CD4-positive, CD25-positive, alpha-beta regulatory T cell (primary cell): Measurements from ENCODE around the gene ST7L. TPM values are rescaled to one million over a fixed set of nuclear protein-coding genes. Genes with fewer than 3 reads are reported as not detected.

Experiments
- ATAC-seq, 2 donors: fragments of 150-1000 bp; cut with Tn5 transposase; one replicate each; pipeline ENCODE4 v1.10.0; 2021; ENCODE audit warnings: low read depth in 2 of 2, moderate number of reproducible peaks in 2 of 2, moderate library complexity in 1 of 2
- DNase-seq, 3 donors: peaks; one replicate each; pipeline versions ENCODE4 v3.0.0 to v3.0.0-alpha.2; 2012 to 2022; ENCODE audit warnings: mixed read lengths in 1 of 3
- H3K27ac ChIP-seq: one replicate; pipeline ENCODE4 v1.7.0; 2013; ENCODE audit warnings: mild to moderate bottlenecking, low read length; ENCODE audit not compliant: insufficient read depth, poor library complexity, severe bottlenecking
- H3K27me3 ChIP-seq: one replicate; pipeline ENCODE4 v1.7.0; 2013; ENCODE audit warnings: low read length; ENCODE audit not compliant: control insufficient read depth, insufficient read depth
- H3K36me3 ChIP-seq: one replicate; pipeline ENCODE4 v1.7.0; 2013; ENCODE audit warnings: mild to moderate bottlenecking, low read length, moderate library complexity; ENCODE audit not compliant: control insufficient read depth, insufficient read depth
- H3K4me1 ChIP-seq: 2 replicates; pipeline ENCODE4 v1.7.0; 2013; ENCODE audit warnings: mild to moderate bottlenecking, low read length; ENCODE audit not compliant: insufficient read depth, control insufficient read depth, poor library complexity, severe bottlenecking
- H3K4me3 ChIP-seq: one replicate; pipeline ENCODE4 v1.7.0; 2013; ENCODE audit warnings: low read depth, mild to moderate bottlenecking, low read length, moderate library complexity
- H3K9me3 ChIP-seq, 2 experiments: 1 replicate in 1 of 2; 2 replicates in 1 of 2; pipeline ENCODE4 v1.7.0; 2013; ENCODE audit warnings: low read length in 2 of 2, mild to moderate bottlenecking in 1 of 2, moderate library complexity in 1 of 2; ENCODE audit not compliant: control insufficient read depth in 2 of 2
- H3K27ac Mint-ChIP-seq, 3 donors: one replicate each; pipeline ENCODE4 v1.8.0; 2020 to 2022; ENCODE audit warnings: mild to moderate bottlenecking in 3 of 3, mixed read lengths in 3 of 3, moderate library complexity in 2 of 3
- H3K27me3 Mint-ChIP-seq: one replicate; pipeline ENCODE4 v1.8.0; 2022; ENCODE audit warnings: mild to moderate bottlenecking, mixed read lengths
- H3K36me3 Mint-ChIP-seq: one replicate; pipeline ENCODE4 v1.8.0; 2020; ENCODE audit warnings: mixed read lengths
- H3K4me1 Mint-ChIP-seq, 4 donors: one replicate each; pipeline ENCODE4 v1.8.0; 2020 to 2022; ENCODE audit warnings: mixed read lengths in 4 of 4, mild to moderate bottlenecking in 1 of 4
- H3K4me3 Mint-ChIP-seq, 4 donors: one replicate each; pipeline ENCODE4 v1.8.0; 2020 to 2022; ENCODE audit warnings: mild to moderate bottlenecking in 4 of 4, mixed read lengths in 4 of 4, moderate library complexity in 3 of 4
- H3K9me3 Mint-ChIP-seq, 7 donors: one replicate each; pipeline ENCODE4 v1.8.0; 2020 to 2022; ENCODE audit warnings: mixed read lengths in 7 of 7, mild to moderate bottlenecking in 3 of 7, moderate library complexity in 2 of 7
- polyA plus RNA-seq, 4 donors: library from polyadenylated mRNA; unstranded; fragments of 300-500 nt; fragmentation: Illumina TruSeq; gene quantifications; one replicate each; pipeline ENCODE4 v1.2.3, GENCODE V29; 2021
- total RNA-seq: library from RNA; stranded (reverse); gene quantifications from one replicate; pipeline ENCODE4 v1.2.3, GENCODE V29; 2022

ST7L gene
- total and polyA plus RNA-seq, 5 donors from 2014 or later = 7.7 to 36.8 (median 14.9) TPM

DNA sequence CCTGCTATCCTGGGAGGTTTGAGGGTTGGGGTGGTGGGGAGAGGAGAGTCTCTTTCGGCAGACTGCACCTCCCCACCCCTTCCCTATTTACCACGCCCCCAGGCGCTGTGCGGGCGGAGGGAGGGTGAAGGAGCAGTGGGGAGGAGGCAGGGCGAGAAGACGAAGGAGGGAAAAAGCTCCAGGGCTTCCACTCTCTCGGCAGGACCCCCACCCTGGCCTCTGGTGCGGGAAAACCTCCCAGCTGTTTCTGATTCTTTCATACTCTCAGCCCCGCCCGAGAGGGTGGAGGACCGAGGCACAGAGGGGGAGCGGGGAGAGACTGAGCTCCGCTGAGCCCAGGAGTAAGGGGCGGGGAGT lies 111.0 kb downstream of the ST7L start:
- Mint-ChIP-seq H3K4me1 (peaks cover 0 to 26% (median 3%) of the 10 kb centered on the region in 4 donors), H3K27me3 (peaks cover 75% of the 10 kb centered on the region), H3K36me3 (no peaks in the 10 kb centered on the region), H3K9me3 (peaks cover 0 to 5% (median 0%) of the 10 kb centered on the region in 7 donors), H3K4me3 (peak overlapping the region; percentile 83 to 91 (median 86)), H3K27ac (no peak overlapping the region)
- ATAC-seq (no peak), DNase-seq (peak in 1 of 3 donors; percentile 9)
- no peak overlapping the region for H3K27ac ChIP-seq
- peak overlapping the region; percentile 52 for H3K4me3 ChIP-seq
- peaks cover 21% of the 10 kb centered on the region for H3K4me1 ChIP-seq
- peaks cover 16% of the 10 kb centered on the region for H3K27me3 ChIP-seq
- no peaks in the 10 kb centered on the region for H3K9me3 ChIP-seq
- no peaks in the 10 kb centered on the region for H3K36me3 ChIP-seq

GRCh38 chr1:112507336-112507735 lies 111.6 kb downstream of the ST7L start:
- Histone ChIP-seq H3K27ac (no peak overlapping the region), H3K27me3 (peaks cover 20% of the 10 kb centered on the region), H3K36me3 (no peaks in the 10 kb centered on the region), H3K4me3 (no peak overlapping the region), H3K4me1 (peaks cover 23% of the 10 kb centered on the region), H3K9me3 (no peaks in the 10 kb centered on the region)
- DNase-seq (no peak), ATAC-seq (no peak)
- no peaks in the 10 kb centered on the region for H3K36me3 Mint-ChIP-seq
- peaks cover 81% of the 10 kb centered on the region for H3K27me3 Mint-ChIP-seq
- peaks cover 0 to 5% (median 0%) of the 10 kb centered on the region in 7 donors for H3K9me3 Mint-ChIP-seq
- peaks cover 0 to 29% (median 3%) of the 10 kb centered on the region in 4 donors for H3K4me1 Mint-ChIP-seq
- no peak overlapping the region for H3K27ac Mint-ChIP-seq
- H3K4me3 Mint-ChIP-seq = peak overlapping the region; percentile 83 to 91 (median 86)

GRCh38 chr1:112506731-112507130 lies 112.2 kb downstream of the ST7L start:
- DNase-seq (no peak), ATAC-seq (no peak)
- Histone ChIP-seq H3K27ac (no peak overlapping the region), H3K36me3 (no peaks in the 10 kb centered on the region), H3K27me3 (peaks cover 20% of the 10 kb centered on the region), H3K4me3 (no peak overlapping the region), H3K9me3 (no peaks in the 10 kb centered on the region), H3K4me1 (peaks cover 29% of the 10 kb centered on the region)
- H3K4me3 Mint-ChIP-seq = peak overlapping the region in 3 of 4 donors; percentile 7 to 83 (median 12)
- peaks cover 0 to 5% (median 0%) of the 10 kb centered on the region in 7 donors for H3K9me3 Mint-ChIP-seq
- peaks cover 81% of the 10 kb centered on the region for H3K27me3 Mint-ChIP-seq
- H3K36me3 Mint-ChIP-seq = no peaks in the 10 kb centered on the region
- H3K4me1 Mint-ChIP-seq = peaks cover 0 to 30% (median 3%) of the 10 kb centered on the region in 4 donors
- peak overlapping the region in 1 of 3 donors; percentile 87 for H3K27ac Mint-ChIP-seq

GRCh38 chr1:112506306-112506705 lies 112.6 kb downstream of the ST7L start:
- peak overlapping the region in 1 of 4 donors; percentile 12 for H3K4me3 Mint-ChIP-seq
- Histone ChIP-seq H3K9me3 (no peaks in the 10 kb centered on the region), H3K36me3 (no peaks in the 10 kb centered on the region), H3K27ac (no peak overlapping the region), H3K4me1 (peaks cover 33% of the 10 kb centered on the region), H3K27me3 (peaks cover 24% of the 10 kb centered on the region), H3K4me3 (no peak overlapping the region)
- peaks cover 81% of the 10 kb centered on the region for H3K27me3 Mint-ChIP-seq
- DNase-seq (no peak), ATAC-seq (no peak)
- H3K27ac Mint-ChIP-seq = no peak overlapping the region
- H3K36me3 Mint-ChIP-seq = no peaks in the 10 kb centered on the region
- H3K9me3 Mint-ChIP-seq = peaks cover 0 to 5% (median 0%) of the 10 kb centered on the region in 7 donors
- H3K4me1 Mint-ChIP-seq = peaks cover 0 to 32% (median 3%) of the 10 kb centered on the region in 4 donors

DNA sequence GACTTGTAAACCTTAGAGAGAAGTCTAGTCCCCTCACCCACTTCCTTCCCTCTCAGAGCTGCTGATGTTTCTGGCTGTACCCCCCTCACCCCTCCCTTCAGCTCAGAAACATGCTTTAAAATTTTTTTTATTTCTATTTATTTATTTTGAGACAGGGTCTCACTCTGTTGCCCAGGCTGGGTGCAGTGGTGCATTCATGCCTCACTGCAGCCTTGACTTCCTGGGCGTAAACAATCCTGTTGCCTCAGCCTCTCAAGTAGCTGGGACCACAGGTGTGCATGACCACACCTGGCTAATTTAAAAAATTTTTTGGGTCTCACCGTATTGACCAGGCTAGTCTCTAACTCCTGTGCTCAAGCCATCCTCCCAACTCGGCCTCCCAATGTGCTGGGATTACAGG lies 113.1 kb downstream of the ST7L start:
- Histone ChIP-seq H3K9me3 (no peaks in the 10 kb centered on the region), H3K4me1 (peaks cover 34% of the 10 kb centered on the region), H3K27me3 (peaks cover 29% of the 10 kb centered on the region), H3K36me3 (no peaks in the 10 kb centered on the region), H3K27ac (no peak overlapping the region), H3K4me3 (no peak overlapping the region)
- Mint-ChIP-seq H3K36me3 (no peaks in the 10 kb centered on the region), H3K9me3 (peaks cover 0 to 5% (median 0%) of the 10 kb centered on the region in 7 donors), H3K27me3 (peaks cover 84% of the 10 kb centered on the region), H3K27ac (no peak overlapping the region), H3K4me1 (peaks cover 0 to 32% (median 3%) of the 10 kb centered on the region in 4 donors), H3K4me3 (peak overlapping the region in 1 of 4 donors; percentile 34)
- no peak for DNase-seq
- ATAC-seq = no peak

DNA sequence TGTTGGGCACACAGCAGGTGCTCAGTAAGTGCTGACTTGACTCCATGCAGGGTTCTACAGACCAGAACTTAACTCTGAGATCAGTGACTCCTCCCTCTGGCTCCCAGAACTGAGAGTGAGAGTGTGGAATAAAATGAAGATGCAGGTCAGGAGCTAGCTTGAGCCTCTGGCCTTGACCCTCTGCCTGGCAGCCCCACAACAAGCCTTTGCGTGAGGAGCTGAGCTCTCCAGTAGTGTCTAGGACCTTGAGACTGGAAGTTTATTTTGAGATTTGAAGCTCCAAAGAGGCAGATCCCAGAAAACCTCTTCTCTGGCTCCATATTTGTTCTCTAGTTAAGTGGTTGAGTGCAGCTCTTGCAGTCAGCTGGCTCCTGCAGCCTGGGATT lies 113.5 kb downstream of the ST7L start:
- peak overlapping the region in 1 of 4 donors; percentile 34 for H3K4me3 Mint-ChIP-seq
- H3K36me3 Mint-ChIP-seq = no peaks in the 10 kb centered on the region
- H3K27me3 Mint-ChIP-seq = peaks cover 80% of the 10 kb centered on the region
- H3K4me1 Mint-ChIP-seq = peaks cover 0 to 28% (median 3%) of the 10 kb centered on the region in 4 donors
- Histone ChIP-seq H3K36me3 (no peaks in the 10 kb centered on the region), H3K9me3 (no peaks in the 10 kb centered on the region), H3K27me3 (peaks cover 29% of the 10 kb centered on the region), H3K4me3 (no peak overlapping the region), H3K4me1 (peaks cover 34% of the 10 kb centered on the region), H3K27ac (no peak overlapping the region)
- no peak for ATAC-seq
- no peak overlapping the region for H3K27ac Mint-ChIP-seq
- no peak for DNase-seq
- H3K9me3 Mint-ChIP-seq = peaks cover 0 to 5% (median 0%) of the 10 kb centered on the region in 7 donors

DNA sequence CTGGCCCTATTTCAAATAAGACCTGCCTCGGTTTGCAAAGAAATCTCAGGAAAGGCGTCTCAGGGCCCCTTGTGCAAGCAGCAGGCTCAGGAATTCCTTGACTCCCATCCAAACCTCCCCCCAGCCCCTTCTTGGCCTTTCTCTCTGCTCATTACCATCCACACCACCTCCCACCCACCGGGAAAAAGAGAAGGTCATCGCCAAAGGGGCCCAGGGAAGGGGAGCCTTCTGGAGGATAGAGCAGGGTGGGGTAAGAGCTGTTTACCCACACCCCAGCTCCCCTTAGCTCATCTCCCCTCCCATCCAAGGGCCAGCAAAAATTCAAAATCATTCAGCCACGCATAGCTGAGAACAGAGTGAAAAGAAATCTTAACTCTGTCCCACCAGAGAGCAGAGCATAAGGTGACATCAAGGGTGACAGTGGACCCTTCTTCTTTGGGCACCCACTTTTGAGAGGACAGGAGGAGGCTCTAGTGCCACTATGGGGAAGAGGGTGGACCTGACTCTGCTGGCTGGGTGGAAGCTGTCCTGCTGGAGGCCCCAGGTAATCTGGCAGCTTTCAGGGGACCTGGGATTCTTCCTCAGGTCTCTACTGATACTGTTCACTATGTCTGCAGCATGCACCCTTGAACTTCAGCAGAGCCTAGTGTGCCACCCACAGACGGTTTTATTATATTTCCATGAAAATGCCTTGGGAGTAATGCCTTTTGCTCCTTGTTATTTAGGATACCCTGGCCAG lies 114.1 kb downstream of the ST7L start:
- Histone ChIP-seq H3K9me3 (no peaks in the 10 kb centered on the region), H3K27ac (no peak overlapping the region), H3K27me3 (peaks cover 29% of the 10 kb centered on the region), H3K4me1 (peaks cover 34% of the 10 kb centered on the region), H3K4me3 (no peak overlapping the region), H3K36me3 (no peaks in the 10 kb centered on the region)
- Mint-ChIP-seq H3K9me3 (peaks cover 0 to 5% (median 0%) of the 10 kb centered on the region in 7 donors), H3K4me3 (peak overlapping the region in 2 of 4 donors; percentile 8 to 34), H3K36me3 (no peaks in the 10 kb centered on the region), H3K27me3 (peaks cover 77% of the 10 kb centered on the region), H3K4me1 (peaks cover 0 to 25% (median under 1%) of the 10 kb centered on the region in 4 donors), H3K27ac (no peak overlapping the region)
- DNase-seq (no peak), ATAC-seq (no peak)
